HFF-Myc (cell line): ENCODE measurements around the gene SPIRE2.
"Not testable (repeated sequence)": the region's sequence is repeated elsewhere in the genome, so short reads cannot be mapped to it uniquely, and the experiment has no call there.

Source experiments
- DNase-seq: peaks from one replicate; pipeline ENCODE4 v3.0.0-alpha.2; 2011; ENCODE audit warnings: low read depth; ENCODE audit errors: extremely low read depth
- H3K4me3 ChIP-seq: replicated peaks from 2 replicates; pipeline ENCODE4 v1.5.1; 2011; ENCODE audit warnings: low read depth, mild to moderate bottlenecking, control low read depth, low read length
- CTCF ChIP-seq: IDR thresholded peaks from 2 replicates; pipeline ENCODE4 v1.5.1; 2012; ENCODE audit warnings: mild to moderate bottlenecking, low read depth, low read length, control low read depth; ENCODE audit errors: missing control alignments

Gene SPIRE2

GRCh38 chr16:89795676-89796075 is 32.6 kb upstream of the SPIRE2 start:
- TF ChIP-seq CTCF, result no peak
- DNase-seq, result no peak
- no peak overlapping the region for H3K4me3 ChIP-seq

- no peak for TF ChIP-seq CTCF
- H3K4me3 ChIP-seq, result no peak overlapping the region
- no peak for DNase-seq
Measured at GRCh38 chr16:89796104-89796503, 32.2 kb upstream of the SPIRE2 start.

- DNase-seq, result no peak
Measured at GRCh38 chr16:89798126-89798525, 30.1 kb upstream of the SPIRE2 start.

GRCh38 chr16:89798832-89799370 is 29.4 kb upstream of the SPIRE2 start:
- no peak for TF ChIP-seq CTCF
- no peak for DNase-seq
- H3K4me3 ChIP-seq, result no peak overlapping the region

More at GRCh38 chr16:89798126-89798525, 30.1 kb upstream of the SPIRE2 start:
- no peak for TF ChIP-seq CTCF
- H3K4me3 ChIP-seq, result no peak overlapping the region

GRCh38 chr16:89801800-89802199 is 26.5 kb upstream of the SPIRE2 start:
- peak; percentile 24 for DNase-seq
- no peak for TF ChIP-seq CTCF
- H3K4me3 ChIP-seq, result no peak overlapping the region

GRCh38 chr16:89805136-89805905 is 23.0 kb upstream of the SPIRE2 start:
- no peak overlapping the region for H3K4me3 ChIP-seq
- DNase-seq, result no peak
- no peak for TF ChIP-seq CTCF

GRCh38 chr16:89806589-89807193 is 21.6 kb upstream of the SPIRE2 start:
- not testable (repeated sequence) for DNase-seq, H3K4me3 ChIP-seq
